Measurements from ENCODE around the gene IFNL2.
"Not testable (repeated sequence)": the region's sequence is repeated elsewhere in the genome, so short reads cannot be mapped to it uniquely, and the experiment has no call there.

Gene IFNL2

DNA sequence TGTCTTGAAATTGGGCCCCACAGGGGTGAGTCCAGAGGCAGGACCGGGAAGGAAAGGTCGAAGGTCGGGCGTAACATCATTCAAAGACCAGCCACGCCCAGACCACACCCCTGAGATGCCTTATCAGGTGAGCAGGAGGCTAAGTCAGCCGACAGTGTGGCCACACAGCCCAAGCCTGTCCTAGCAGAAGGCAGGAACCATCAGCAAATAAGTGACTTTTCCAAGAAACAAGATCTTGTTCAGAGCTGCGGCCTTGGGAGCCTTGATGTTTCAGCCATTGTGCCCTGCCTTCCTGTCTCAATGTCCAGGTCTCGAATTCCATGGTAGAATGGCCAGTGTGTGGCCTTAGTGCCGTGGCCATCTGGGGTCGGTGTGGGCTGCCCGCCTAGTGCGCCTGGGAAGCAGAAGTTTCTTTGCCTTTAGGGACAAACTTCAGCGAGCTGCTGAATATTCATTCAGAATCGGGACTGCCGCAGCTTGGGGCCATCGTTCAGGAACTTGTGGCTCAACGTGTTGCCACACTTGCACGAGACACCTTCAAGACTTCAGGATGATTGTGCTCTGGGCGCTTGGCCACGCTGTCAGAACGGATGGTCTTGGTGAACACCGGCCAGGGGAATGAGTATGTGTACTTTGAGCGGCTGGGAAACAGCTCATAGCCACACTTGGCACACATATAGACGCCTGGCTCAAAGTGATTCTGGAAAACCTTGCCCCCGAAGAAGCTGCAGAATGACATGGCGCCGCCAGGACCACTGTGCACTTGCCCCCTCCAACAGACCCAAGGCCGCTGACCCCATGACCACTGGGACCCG lies 13.5 kb upstream of the IFNL2 start:
- H3K27me3 ChIP-seq (ENCODE audit: control insufficient read depth, insufficient read depth, low read length): peaks cover 20% of the 10 kb centered on the region
- H3K4me3 ChIP-seq (ENCODE audit: low read length): no peak overlapping the region
- H3K36me3 ChIP-seq (ENCODE audit: control insufficient read depth, low read depth, low read length): no peaks in the 10 kb centered on the region
- no peaks in the 10 kb centered on the region for H3K9me3 ChIP-seq (ENCODE audit: control insufficient read depth, low read depth, low read length)
- H3K9ac ChIP-seq (ENCODE audit: low read length): no peak overlapping the region
- H3K4me1 ChIP-seq (ENCODE audit: control insufficient read depth, low read depth, low read length): no peaks in the 10 kb centered on the region
- no peak overlapping the region for H3K27ac ChIP-seq (ENCODE audit: low read length)

DNA sequence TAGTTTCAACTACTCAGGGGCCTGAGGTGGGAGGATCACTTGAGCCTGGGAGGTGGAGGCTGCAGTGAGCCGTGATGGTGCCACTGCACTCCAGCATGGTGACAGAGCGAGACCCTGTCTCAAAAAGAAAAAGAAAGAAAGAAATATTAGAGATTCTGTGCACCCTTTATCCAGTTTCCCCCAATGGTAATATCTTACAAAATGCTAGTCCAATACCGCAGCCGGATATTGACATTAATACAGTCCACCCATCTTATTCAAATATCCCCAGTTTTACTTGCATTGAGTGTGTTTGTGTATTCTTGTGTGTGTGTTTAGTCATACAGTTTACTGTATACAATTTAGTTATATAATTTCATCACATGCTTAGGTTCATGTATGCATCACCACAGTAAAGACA lies 11.0 kb upstream of the IFNL2 start:
- Histone ChIP-seq H3K27me3 (ENCODE audit: control insufficient read depth, insufficient read depth, low read length) (peaks cover 9% of the 10 kb centered on the region), H3K27ac (ENCODE audit: low read length) (no peak overlapping the region), H3K4me3 (ENCODE audit: low read length) (no peak overlapping the region), H3K9me3 (ENCODE audit: control insufficient read depth, low read depth, low read length) (no peaks in the 10 kb centered on the region), H3K36me3 (ENCODE audit: control insufficient read depth, low read depth, low read length) (no peaks in the 10 kb centered on the region), H3K4me1 (ENCODE audit: control insufficient read depth, low read depth, low read length) (no peaks in the 10 kb centered on the region), H3K9ac (ENCODE audit: low read length) (no peak overlapping the region)

DNA sequence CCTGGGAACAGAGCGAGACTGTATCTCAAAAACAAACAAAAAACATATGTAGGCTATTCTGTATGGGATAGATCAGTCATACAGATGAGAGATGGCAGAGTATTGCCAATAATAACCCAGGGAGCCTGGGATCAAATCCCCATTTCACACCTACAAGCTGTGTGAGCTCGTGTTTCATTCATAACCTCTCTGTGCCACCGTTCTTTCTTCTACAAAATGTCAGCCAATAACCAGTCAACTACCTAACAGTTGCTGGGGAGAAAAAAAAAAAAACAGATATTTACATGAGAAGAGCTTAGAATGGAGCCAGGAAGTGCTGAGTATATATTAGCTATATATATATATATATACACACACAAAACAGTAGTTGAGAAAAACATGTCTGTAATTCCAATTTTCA lies 6.5 kb upstream of the IFNL2 start:
- Histone ChIP-seq H3K27ac (ENCODE audit: low read length) (no peak overlapping the region), H3K9ac (ENCODE audit: low read length) (no peak overlapping the region), H3K9me3 (ENCODE audit: control insufficient read depth, low read depth, low read length) (no peaks in the 10 kb centered on the region), H3K4me1 (ENCODE audit: control insufficient read depth, low read depth, low read length) (no peaks in the 10 kb centered on the region), H3K4me3 (ENCODE audit: low read length) (no peak overlapping the region), H3K27me3 (ENCODE audit: control insufficient read depth, insufficient read depth, low read length) (peaks cover 54% of the 10 kb centered on the region), H3K36me3 (ENCODE audit: control insufficient read depth, low read depth, low read length) (no peaks in the 10 kb centered on the region)

DNA sequence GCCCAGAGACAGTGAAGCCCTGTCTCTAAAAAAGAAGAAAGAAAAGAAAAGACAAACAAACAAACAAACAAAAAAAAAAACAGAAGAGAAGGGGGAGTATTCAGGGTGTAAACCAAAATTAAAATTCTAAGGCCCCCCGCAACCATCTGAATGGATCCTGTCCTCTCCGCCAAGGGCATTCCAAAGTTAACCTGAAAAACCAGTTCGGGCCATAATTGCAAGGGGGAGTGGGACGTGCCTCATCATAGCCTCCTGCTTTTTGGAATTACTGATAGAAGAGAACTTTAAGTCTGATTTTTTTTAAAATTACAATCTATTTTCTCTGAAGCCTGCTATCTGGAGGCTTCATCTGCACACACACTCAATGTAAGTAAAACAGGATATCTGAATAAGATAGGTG lies 5.7 kb upstream of the IFNL2 start:
- Histone ChIP-seq H3K9me3 (ENCODE audit: control insufficient read depth, low read depth, low read length) (no peaks in the 10 kb centered on the region), H3K4me1 (ENCODE audit: control insufficient read depth, low read depth, low read length) (no peaks in the 10 kb centered on the region), H3K27me3 (ENCODE audit: control insufficient read depth, insufficient read depth, low read length) (peaks cover 60% of the 10 kb centered on the region), H3K4me3 (ENCODE audit: low read length) (no peak overlapping the region), H3K9ac (ENCODE audit: low read length) (no peak overlapping the region), H3K27ac (ENCODE audit: low read length) (no peak overlapping the region), H3K36me3 (ENCODE audit: control insufficient read depth, low read depth, low read length) (no peaks in the 10 kb centered on the region)

DNA sequence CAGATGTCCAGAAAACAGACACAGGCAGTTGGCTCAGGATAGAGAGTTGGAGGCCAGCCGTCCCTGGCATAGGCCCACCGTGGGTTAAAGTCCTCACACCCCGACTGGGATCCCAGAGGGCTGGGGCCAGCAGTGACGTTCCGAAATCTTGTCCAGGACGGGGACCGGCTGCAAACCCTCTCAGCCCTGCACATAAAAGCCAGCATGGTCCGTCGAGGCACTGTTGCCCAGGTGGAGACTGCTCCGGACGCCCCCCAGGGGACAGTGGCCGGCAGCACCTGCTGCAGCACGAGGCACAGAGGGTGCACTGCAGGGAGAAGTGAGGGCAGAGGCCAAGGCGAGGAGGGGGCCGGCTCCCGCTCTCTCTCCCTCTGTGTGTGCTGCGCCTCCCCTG lies 4.3 kb upstream of the IFNL2 start:
- peaks cover 63% of the 10 kb centered on the region for H3K27me3 ChIP-seq (ENCODE audit: control insufficient read depth, insufficient read depth, low read length)
- no peak overlapping the region for H3K27ac ChIP-seq (ENCODE audit: low read length)
- H3K4me3 ChIP-seq (ENCODE audit: low read length): no peak overlapping the region
- H3K9ac ChIP-seq (ENCODE audit: low read length): no peak overlapping the region
- H3K36me3 ChIP-seq (ENCODE audit: control insufficient read depth, low read depth, low read length): no peaks in the 10 kb centered on the region
- no peaks in the 10 kb centered on the region for H3K4me1 ChIP-seq (ENCODE audit: control insufficient read depth, low read depth, low read length)
- H3K9me3 ChIP-seq (ENCODE audit: control insufficient read depth, low read depth, low read length): no peaks in the 10 kb centered on the region

DNA sequence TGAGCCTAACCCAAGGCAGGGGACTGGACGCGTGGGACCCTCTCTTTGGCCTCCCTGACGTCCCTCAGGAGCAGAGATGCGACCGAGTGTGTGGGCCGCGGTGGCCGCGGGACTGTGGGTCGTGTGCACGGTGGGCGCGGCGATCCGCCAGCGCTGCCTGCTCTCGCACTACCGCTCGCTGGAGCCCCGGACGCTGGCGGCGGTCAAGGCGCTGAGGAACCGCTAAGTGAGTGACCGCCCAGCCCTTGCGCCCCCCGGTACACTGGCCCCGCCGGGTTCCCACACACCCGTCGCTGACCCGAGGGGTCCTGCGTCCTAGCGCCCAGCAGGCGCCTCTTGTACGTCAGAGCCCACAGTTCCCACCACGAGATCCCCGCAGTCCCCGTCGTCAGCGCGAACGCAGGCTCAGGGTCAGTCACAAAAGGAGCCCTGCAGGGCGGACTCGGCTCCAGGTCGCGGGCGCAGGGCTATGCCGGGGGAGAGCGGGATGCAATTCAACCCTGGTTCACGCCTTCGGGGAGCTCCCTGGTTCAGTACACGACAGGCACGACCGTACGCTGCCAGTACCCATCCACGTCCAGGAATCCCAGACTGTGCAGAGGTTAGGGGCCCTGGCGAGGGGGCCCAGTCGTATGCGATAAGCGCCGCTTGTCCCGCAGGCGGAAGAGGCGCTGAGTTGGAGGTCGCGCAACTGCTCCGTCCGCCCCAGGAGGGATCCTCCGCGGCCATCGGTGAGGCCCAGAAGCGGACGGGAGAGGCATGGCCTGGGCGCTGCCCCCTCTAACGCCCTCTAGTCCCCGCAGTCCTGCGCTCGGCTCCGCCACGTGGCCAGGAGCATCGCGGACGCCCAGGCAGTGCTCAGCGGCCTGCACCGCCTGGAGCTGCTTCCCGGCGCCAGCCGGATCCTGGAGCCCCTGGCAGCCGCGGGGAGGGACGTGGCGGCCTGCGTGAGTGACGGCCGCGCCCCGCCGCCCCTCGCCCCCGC lies 3.6 kb upstream of the IFNL2 start:
- H3K4me1 ChIP-seq (ENCODE audit: control insufficient read depth, low read depth, low read length): no peaks in the 10 kb centered on the region
- H3K4me3 ChIP-seq (ENCODE audit: low read length): peak overlapping the region; percentile 24
- no peaks in the 10 kb centered on the region for H3K36me3 ChIP-seq (ENCODE audit: control insufficient read depth, low read depth, low read length)
- H3K27ac ChIP-seq (ENCODE audit: low read length): no peak overlapping the region
- H3K27me3 ChIP-seq (ENCODE audit: control insufficient read depth, insufficient read depth, low read length): peaks cover 63% of the 10 kb centered on the region
- no peak overlapping the region for H3K9ac ChIP-seq (ENCODE audit: low read length)
- H3K9me3 ChIP-seq (ENCODE audit: control insufficient read depth, low read depth, low read length): no peaks in the 10 kb centered on the region

DNA sequence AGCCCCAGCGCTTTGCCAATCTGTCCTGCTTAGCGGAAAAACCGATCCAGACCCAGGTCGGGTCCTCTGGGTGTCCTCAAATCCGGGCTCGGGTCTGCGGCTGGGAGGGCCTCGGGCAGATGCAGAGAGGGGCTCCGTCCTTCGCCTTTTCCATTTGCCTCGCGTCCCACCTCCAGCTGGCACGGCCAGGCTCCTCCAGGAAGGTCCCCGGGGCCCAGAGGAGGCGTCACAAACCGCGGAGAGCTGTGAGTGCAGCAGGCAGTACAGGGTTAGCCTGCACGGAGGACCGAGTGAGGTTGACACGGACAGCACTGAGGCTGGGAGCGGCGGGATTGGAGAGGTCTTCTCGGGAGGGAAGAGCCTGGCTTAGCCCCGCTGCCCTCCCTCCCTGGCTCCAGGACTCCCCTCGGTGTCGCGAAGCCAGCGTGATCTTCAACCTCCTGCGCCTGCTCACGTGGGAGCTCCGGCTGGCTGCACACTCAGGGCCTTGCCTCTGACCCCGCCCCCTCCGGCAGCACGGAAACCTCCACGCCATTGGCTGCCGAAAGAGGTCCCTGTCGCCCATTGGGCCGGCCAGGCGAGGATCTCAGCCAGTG lies 2.8 kb upstream of the IFNL2 start:
- Histone ChIP-seq H3K4me1 (ENCODE audit: control insufficient read depth, low read depth, low read length) (no peaks in the 10 kb centered on the region), H3K27ac (ENCODE audit: low read length) (no peak overlapping the region), H3K9me3 (ENCODE audit: control insufficient read depth, low read depth, low read length) (no peaks in the 10 kb centered on the region), H3K9ac (ENCODE audit: low read length) (no peak overlapping the region), H3K27me3 (ENCODE audit: control insufficient read depth, insufficient read depth, low read length) (peaks cover 63% of the 10 kb centered on the region), H3K4me3 (ENCODE audit: low read length) (peak overlapping the region; percentile 24), H3K36me3 (ENCODE audit: control insufficient read depth, low read depth, low read length) (no peaks in the 10 kb centered on the region)

DNA sequence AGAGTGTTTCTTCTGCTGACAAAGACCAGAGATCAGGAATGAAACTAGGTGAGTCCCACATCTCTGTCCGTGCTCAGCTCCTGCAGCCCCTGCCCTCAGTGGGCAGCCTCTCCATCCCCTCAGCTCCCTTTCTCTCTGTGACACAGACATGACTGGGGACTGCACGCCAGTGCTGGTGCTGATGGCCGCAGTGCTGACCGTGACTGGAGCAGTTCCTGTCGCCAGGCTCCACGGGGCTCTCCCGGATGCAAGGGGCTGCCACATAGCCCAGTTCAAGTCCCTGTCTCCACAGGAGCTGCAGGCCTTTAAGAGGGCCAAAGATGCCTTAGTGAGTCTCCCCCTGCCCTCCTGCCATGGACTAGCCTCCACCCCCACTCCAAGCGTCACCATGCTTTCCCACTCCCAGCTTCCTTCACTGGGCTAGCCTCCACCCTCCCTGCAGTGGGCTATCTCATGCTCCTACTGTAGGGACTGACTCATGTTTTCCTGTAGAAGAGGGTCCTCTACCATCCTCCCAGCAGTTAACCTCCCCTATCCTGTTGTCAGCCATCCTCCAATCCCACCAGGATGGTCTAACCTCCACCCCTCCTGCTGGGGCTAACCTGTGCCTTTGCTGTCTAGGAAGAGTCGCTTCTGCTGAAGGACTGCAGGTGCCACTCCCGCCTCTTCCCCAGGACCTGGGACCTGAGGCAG lies 481 bp downstream of the IFNL2 start:
- H3K9ac ChIP-seq (ENCODE audit: low read length); H3K36me3 ChIP-seq (ENCODE audit: control insufficient read depth, low read depth, low read length); H3K9me3 ChIP-seq (ENCODE audit: control insufficient read depth, low read depth, low read length); H3K4me3 ChIP-seq (ENCODE audit: low read length); H3K27ac ChIP-seq (ENCODE audit: low read length); H3K4me1 ChIP-seq (ENCODE audit: control insufficient read depth, low read depth, low read length): not testable (repeated sequence)
- H3K27me3 ChIP-seq (ENCODE audit: control insufficient read depth, insufficient read depth, low read length): peaks cover 40% of the 10 kb centered on the region

DNA sequence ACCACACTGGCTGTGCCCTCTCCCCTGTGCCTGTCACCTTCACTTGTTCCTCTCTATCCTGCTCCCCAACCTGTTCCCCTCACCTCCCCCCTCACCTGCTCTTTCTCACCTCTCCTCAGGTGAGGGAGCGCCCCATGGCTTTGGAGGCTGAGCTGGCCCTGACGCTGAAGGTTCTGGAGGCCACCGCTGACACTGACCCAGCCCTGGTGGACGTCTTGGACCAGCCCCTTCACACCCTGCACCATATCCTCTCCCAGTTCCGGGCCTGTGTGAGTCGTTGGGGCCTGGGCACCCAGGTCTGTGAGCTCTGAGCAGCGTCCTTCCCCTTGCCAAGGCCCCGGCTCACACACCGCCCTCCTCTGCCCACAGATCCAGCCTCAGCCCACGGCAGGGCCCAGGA lies 1.2 kb downstream of the IFNL2 start:
- H3K4me1 ChIP-seq (ENCODE audit: control insufficient read depth, low read depth, low read length); H3K27ac ChIP-seq (ENCODE audit: low read length); H3K9me3 ChIP-seq (ENCODE audit: control insufficient read depth, low read depth, low read length); H3K9ac ChIP-seq (ENCODE audit: low read length); H3K4me3 ChIP-seq (ENCODE audit: low read length); H3K36me3 ChIP-seq (ENCODE audit: control insufficient read depth, low read depth, low read length): not testable (repeated sequence)
- peaks cover 33% of the 10 kb centered on the region for H3K27me3 ChIP-seq (ENCODE audit: control insufficient read depth, insufficient read depth, low read length)

DNA sequence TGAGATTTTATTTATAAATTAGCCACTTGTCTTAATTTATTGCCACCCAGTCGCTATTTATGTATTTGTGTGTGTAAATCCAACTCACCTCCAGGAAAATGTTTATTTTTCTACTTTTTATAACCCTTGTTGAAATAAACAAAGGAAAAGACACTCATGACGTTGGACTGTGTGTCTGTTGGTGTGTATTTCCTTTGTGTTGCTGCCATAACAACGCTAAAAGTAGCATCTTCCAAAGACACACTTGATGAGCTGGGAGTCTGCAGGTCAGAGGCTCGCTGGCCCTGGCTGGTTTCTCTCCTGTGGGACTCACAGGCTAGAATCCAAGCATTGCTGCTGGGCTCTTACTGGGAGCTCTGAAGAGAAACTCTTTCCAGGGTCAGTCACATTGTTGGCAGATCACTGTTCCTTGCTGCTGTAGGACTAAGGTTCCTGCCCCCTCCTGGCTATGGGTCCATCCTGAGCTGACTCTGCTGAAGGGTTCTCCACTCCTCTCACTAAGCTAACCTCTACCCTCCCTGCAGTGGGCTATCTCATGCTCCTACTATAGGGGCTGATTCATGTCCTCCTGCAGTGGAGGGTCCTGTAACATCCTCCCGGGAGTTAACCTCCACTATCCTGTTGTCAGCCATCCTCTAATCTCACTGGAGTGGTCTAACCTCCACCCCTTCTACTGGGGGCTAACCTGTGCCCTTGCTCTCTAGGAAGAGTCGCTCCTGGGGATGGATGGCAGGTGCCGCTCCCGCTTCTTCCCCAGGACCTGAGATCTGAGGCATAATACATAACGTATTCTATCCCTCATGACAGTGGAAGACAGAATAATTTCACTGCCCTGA lies 2.1 kb downstream of the IFNL2 start:
- no peaks in the 10 kb centered on the region for H3K9me3 ChIP-seq (ENCODE audit: control insufficient read depth, low read depth, low read length)
- no peak overlapping the region for H3K9ac ChIP-seq (ENCODE audit: low read length)
- no peak overlapping the region for H3K4me3 ChIP-seq (ENCODE audit: low read length)
- peaks cover 24% of the 10 kb centered on the region for H3K27me3 ChIP-seq (ENCODE audit: control insufficient read depth, insufficient read depth, low read length)
- H3K27ac ChIP-seq (ENCODE audit: low read length): no peak overlapping the region
- H3K36me3 ChIP-seq (ENCODE audit: control insufficient read depth, low read depth, low read length): no peaks in the 10 kb centered on the region
- no peaks in the 10 kb centered on the region for H3K4me1 ChIP-seq (ENCODE audit: control insufficient read depth, low read depth, low read length)
